K562 (cell line): ENCODE results near the gene ADCY1.

Experiments used
- CEBPB ChIP-seq: fragments of 450-650 bp; IDR thresholded peaks from 2 replicates; pipeline ENCODE4 v1.6.1; 2016; ENCODE audit warnings: missing genetic modification characterization, missing compliant biosample characterization
- CTCF ChIP-seq, 3 experiments: IDR thresholded peaks in 2 of 3; conservative IDR thresholded peaks in 1 of 3; 2 replicates each; pipeline ENCODE4 v1.5.1; 2011 to 2012; ENCODE audit warnings: low read length in 3 of 3, mild to moderate bottlenecking in 3 of 3, control low read depth in 2 of 3, improper control_type of control experiment in 1 of 3, inconsistent platforms in 1 of 3, low read depth in 1 of 3, mixed read lengths in 1 of 3, moderate library complexity in 1 of 3; ENCODE audit not compliant: insufficient read depth in 2 of 3
- E2F1 ChIP-seq: sonication (generic); formaldehyde crosslinking; IDR thresholded peaks from 2 replicates; pipeline ENCODE4 v1.8.1; 2023; ENCODE audit warnings: mild to moderate bottlenecking, missing genetic modification reagents, moderate library complexity
- FOXJ3 ChIP-seq: sonication (generic); formaldehyde crosslinking; IDR thresholded peaks from 2 replicates; pipeline ENCODE4 v1.4.0; 2020; ENCODE audit warnings: mild to moderate bottlenecking, missing genetic modification reagents
- GTF2A2 ChIP-seq: IDR thresholded peaks from 2 replicates; pipeline ENCODE4 v1.6.1; 2016; ENCODE audit warnings: mild to moderate bottlenecking, missing genetic modification characterization, missing compliant biosample characterization
- KDM1A ChIP-seq, 2 experiments: fragments of 450-650 bp; IDR thresholded peaks; 2 replicates each; pipeline ENCODE4 v1.6.1; 2016; ENCODE audit warnings: mild to moderate bottlenecking in 2 of 2
- MAX ChIP-seq: sonication (generic); formaldehyde crosslinking; IDR thresholded peaks from 2 replicates; pipeline ENCODE4 v1.9.0; 2022; ENCODE audit warnings: mild to moderate bottlenecking, missing genetic modification reagents
- MAZ ChIP-seq, 2 experiments: fragments of 450-650 bp in 1 of 2; sonication (generic) in 1 of 2; formaldehyde crosslinking; IDR thresholded peaks in 1 of 2; conservative IDR thresholded peaks in 1 of 2; 2 replicates each; pipeline versions ENCODE4 v1.4.0 to v1.5.0; 2020; ENCODE audit warnings: mild to moderate bottlenecking in 1 of 2, missing genetic modification reagents in 1 of 2
- MXI1 ChIP-seq: IDR thresholded peaks from 2 replicates; pipeline ENCODE4 v1.6.1; 2011; ENCODE audit warnings: low read depth, mild to moderate bottlenecking, improper control_type of control experiment, low read length
- NUFIP1 ChIP-seq: fragments of 450-650 bp; IDR thresholded peaks from 2 replicates; pipeline ENCODE4 v1.6.1; 2018; ENCODE audit not compliant: partially characterized antibody
- PHF8 ChIP-seq: fragments of 200-600 bp; sonication (generic); IDR thresholded peaks from 2 replicates; pipeline ENCODE4 v1.6.1; 2012; ENCODE audit warnings: mixed run types, mild to moderate bottlenecking, inconsistent platforms, low read length, moderate library complexity, borderline replicate concordance
- PPARD ChIP-seq: fragments of 250-450 bp; sonication (Bioruptor Pico); IDR thresholded peaks from 2 replicates; pipeline ENCODE4 v1.8.0; 2022; ENCODE audit warnings: inconsistent platforms, mild to moderate bottlenecking, moderate library complexity
- PYGO2 ChIP-seq: fragments of 450-650 bp; IDR thresholded peaks from 2 replicates; pipeline ENCODE4 v1.6.1; 2016; ENCODE audit warnings: mild to moderate bottlenecking, missing genetic modification characterization, moderate library complexity, missing compliant biosample characterization
- THAP7 ChIP-seq: fragments of 250-450 bp; sonication (Bioruptor Pico); IDR thresholded peaks from 2 replicates; pipeline ENCODE4 v1.5.0; 2021

- no peak for TF ChIP-seq CTCF (IDR thresholded peaks at IDR 0.05 in 2 of 3, conservative IDR thresholded peaks at IDR 0.05 in 1 of 3; ENCODE audit: insufficient read depth in 2 of 3, low read depth in 1 of 3, low read length in 3 of 3)
- no peak for TF ChIP-seq MAZ (CRISPR knock-in tag; conservative IDR thresholded peaks at IDR 0.05 in 1 of 2, IDR thresholded peaks at IDR 0.05 in 1 of 2)
- TF ChIP-seq PYGO2 (tag), result no peak
- no peak for TF ChIP-seq THAP7 (CRISPR knock-in tag)
- no peak for TF ChIP-seq CEBPB (tag)
- no peak for TF ChIP-seq MAX
- TF ChIP-seq PHF8, result no peak
- no peak for TF ChIP-seq GTF2A2
- TF ChIP-seq KDM1A (IDR thresholded peaks at IDR 0.05), result no peak
- no peak for TF ChIP-seq FOXJ3 (CRISPR knock-in tag)
- TF ChIP-seq E2F1 (CRISPR knock-in tag), result no peak
- TF ChIP-seq PPARD (CRISPR knock-in tag), result no peak
- no peak for TF ChIP-seq NUFIP1
- no peak for TF ChIP-seq MXI1
These were observed 10.4 kb downstream of the ADCY1 start for GRCh38 chr7:45584261-45585210.
